K562 (cell line): Measurements from ENCODE around the gene NASP. TPM values are rescaled to one million over a fixed set of nuclear protein-coding genes. Genes with fewer than 3 reads are reported as not detected.

Experiments used
- ATAC-seq: fragments of 200-7000 bp; cut with Tn5 transposase; 3 replicates; pipeline ENCODE4 v1.9.1; 2020; ENCODE audit warnings: moderate library complexity
- BruUV-seq: library from RNA; stranded (reverse); fragments of 400-500 nt; replicated peaks from 2 replicates; lab custom pipeline; 2021; lab: Mats Ljungman, UMichigan
- CTCF ChIA-PET: fragments of 300-600 bp; formaldehyde crosslinking; extraction: SDS; loops from one replicate; lab custom pipeline; 2021; ENCODE audit warnings: low intra/inter-chr PET ratio; lab: Yijun Ruan, JAX
- POLR2A ChIA-PET: fragments of 300-600, 350-650 bp; sonication (Branson Sonifier 250); formaldehyde crosslinking; extraction: SDS; loops from one replicate; lab custom pipeline; 2021; ENCODE audit warnings: antibody characterized with exemption, inconsistent platforms; lab: Yijun Ruan, JAX
- DNase-seq, 4 experiments: peaks; one replicate each; pipeline versions ENCODE4 v3.0.0 to v3.0.0-alpha.2; 2011 to 2018; ENCODE audit warnings: low spot score in 3 of 4, mixed read lengths in 3 of 4; ENCODE audit errors: extremely low read depth in 1 of 4
- FAIRE-seq: peaks from 2 replicates; lab custom pipeline; 2011; peaks lifted over from hg19 to GRCh38; lab: Jason Lieb, UNC
- H2AFZ ChIP-seq: 2 replicates; pipeline ENCODE4 v1.6.0; 2011; ENCODE audit warnings: low read depth, low read length, control low read depth, inconsistent platforms
- H3K27ac ChIP-seq: fragments of 200-600 bp; 3 replicates; pipeline ENCODE4 v1.8.0; 2011; ENCODE audit warnings: low read depth, mild to moderate bottlenecking, control low read depth, inconsistent platforms, low read length, moderate library complexity, mixed read lengths; ENCODE audit errors: extremely low read depth
- H3K27me3 ChIP-seq, 2 experiments: fragments of 300-600 bp in 1 of 2; 2 replicates in 1 of 2; 3 replicates in 1 of 2; pipeline versions ENCODE4 v1.6.0 to v1.8.0; 2011; ENCODE audit warnings: inconsistent platforms in 2 of 2, low read length in 2 of 2, mild to moderate bottlenecking in 1 of 2, mixed read lengths in 1 of 2, moderate library complexity in 1 of 2; ENCODE audit not compliant: control insufficient read depth in 2 of 2, insufficient read depth in 2 of 2
- H3K36me3 ChIP-seq: fragments of 300-600 bp; 3 replicates; pipeline ENCODE4 v1.8.0; 2011; ENCODE audit warnings: mild to moderate bottlenecking, low read length, inconsistent platforms; ENCODE audit not compliant: control insufficient read depth, insufficient read depth
- H3K4me1 ChIP-seq, 2 experiments: fragments of 200-600 bp in 1 of 2; replicated peaks in 1 of 2; 2 replicates in 1 of 2; 3 replicates in 1 of 2; pipeline versions ENCODE4 v1.5.1 to v1.8.0; 2011; ENCODE audit warnings: inconsistent platforms in 2 of 2, low read length in 2 of 2, mild to moderate bottlenecking in 1 of 2, mixed read lengths in 1 of 2, moderate library complexity in 1 of 2; ENCODE audit not compliant: control insufficient read depth in 2 of 2, insufficient read depth in 2 of 2
- H3K4me2 ChIP-seq: 2 replicates; pipeline ENCODE4 v1.6.1; 2011; ENCODE audit warnings: low read length, control low read depth, inconsistent platforms, mixed read lengths; ENCODE audit not compliant: insufficient read depth
- H3K4me3 ChIP-seq: fragments of 200-600 bp; sonication (generic), shearing (Covaris generic); 2 replicates; pipeline ENCODE4 v1.5.1; 2016; ENCODE audit warnings: control low read depth, inconsistent platforms
- H3K79me2 ChIP-seq: fragments of 200-600 bp; 3 replicates; pipeline ENCODE4 v1.8.0; 2011; ENCODE audit warnings: low read length, inconsistent platforms; ENCODE audit not compliant: control insufficient read depth, insufficient read depth
- H3K9ac ChIP-seq, 2 experiments: 2 replicates each; pipeline versions ENCODE4 v1.6.0 to v1.6.1; 2011; ENCODE audit warnings: low read depth in 2 of 2, low read length in 2 of 2, control low read depth in 1 of 2, inconsistent platforms in 1 of 2, mild to moderate bottlenecking in 1 of 2, mixed read lengths in 1 of 2; ENCODE audit not compliant: insufficient read depth in 1 of 2
- H3K9me1 ChIP-seq: one replicate; pipeline ENCODE4 v1.6.0; 2011; ENCODE audit warnings: inconsistent platforms, mild to moderate bottlenecking, low read length, moderate library complexity; ENCODE audit not compliant: control insufficient read depth, insufficient read depth
- H3K9me3 ChIP-seq: replicated peaks from 2 replicates; pipeline ENCODE4 v1.5.1; 2011; ENCODE audit warnings: low read depth, low read length, inconsistent platforms; ENCODE audit not compliant: control insufficient read depth, insufficient read depth
- H4K20me1 ChIP-seq: replicated peaks from 2 replicates; pipeline ENCODE4 v1.6.1; 2011; ENCODE audit warnings: low read length, inconsistent platforms, mixed read lengths; ENCODE audit not compliant: control insufficient read depth, insufficient read depth
- ASH1L ChIP-seq: fragments of 450-650 bp; IDR thresholded peaks from 2 replicates; pipeline ENCODE4 v1.6.1; 2018; ENCODE audit warnings: borderline replicate concordance, mild to moderate bottlenecking, low read depth; ENCODE audit not compliant: partially characterized antibody
- CCNT2 ChIP-seq: IDR thresholded peaks from 2 replicates; pipeline ENCODE4 v1.6.1; 2011; ENCODE audit warnings: borderline replicate concordance, low read depth, mild to moderate bottlenecking, moderate library complexity, mixed read lengths, low read length; ENCODE audit not compliant: insufficient read length; ENCODE audit errors: extremely low read depth
- ELF4 ChIP-seq: fragments of 450-650 bp; formaldehyde crosslinking; IDR thresholded peaks from 2 replicates; pipeline ENCODE4 v1.4.0; 2022; ENCODE audit warnings: missing genetic modification characterization
- FOXK2 ChIP-seq, 2 experiments: fragments of 450-650 bp; IDR thresholded peaks in 1 of 2; conservative IDR thresholded peaks in 1 of 2; 2 replicates each; pipeline ENCODE4 v1.6.1; 2016; ENCODE audit warnings: low read depth in 2 of 2, mild to moderate bottlenecking in 1 of 2
- NBN ChIP-seq: fragments of 450-650 bp; IDR thresholded peaks from 2 replicates; pipeline ENCODE4 v1.6.1; 2016; ENCODE audit warnings: low read depth, mild to moderate bottlenecking
- OTX1 ChIP-seq: fragments of 450-650 bp; formaldehyde crosslinking; IDR thresholded peaks from 2 replicates; pipeline ENCODE4 v1.4.0; 2022; ENCODE audit warnings: mild to moderate bottlenecking
- ZBTB5 ChIP-seq: fragments of 450-650 bp; IDR thresholded peaks from 2 replicates; pipeline ENCODE4 v1.6.1; 2017; ENCODE audit warnings: antibody characterized with exemption
- ZEB2 ChIP-seq: fragments of 450-650 bp; IDR thresholded peaks from 2 replicates; pipeline ENCODE4 v1.6.1; 2016
- WGBS: fragments of 100-300 bp; shearing (Covaris generic); methylation state at CpG from one replicate; pipeline ENCODE4 v1.1.6; 2016; ENCODE audit warnings: low coverage, mixed read lengths; ENCODE audit not compliant: insufficient coverage; ENCODE audit errors: missing lambda C conversion rate; 5-methylcytosine and 5-hydroxymethylcytosine counted together
- in situ Hi-C: fragments of 300-500 bp; cut with MboI; formaldehyde crosslinking; loops from 4 replicates; pipeline ENCODE4 v1.15.0; 2018; ENCODE audit warnings: inconsistent platforms, mixed read lengths
- intact Hi-C: fragments of 100-400 bp; cut with micrococcal nuclease; formaldehyde crosslinking; loops from 2 replicates; pipeline ENCODE4 v1.14.2; 2022
- polyA plus RNA-seq, 8 experiments: library from polyadenylated mRNA; depleted of rRNA in 4 of 8; stranded (reverse) in 5 of 8; unstranded in 3 of 8; fragments of >200 nt; fragmentation: Nextera tagmentation in 2 of 8; fragmentation: Illumina TruSeq in 1 of 8; extraction: Ambion mirVana in 2 of 8; extraction: Trizol in 1 of 8; gene quantifications; 2 replicates each; pipeline versions ENCODE4 v1.2.1 to v1.2.3, GENCODE V29; 2011 to 2014; ENCODE audit warnings: inconsistent platforms in 1 of 8, missing spikeins in 1 of 8
- total RNA-seq, 7 experiments: library from RNA; depleted of rRNA in 6 of 7; stranded (reverse); fragments of >200 nt in 6 of 7; fragmentation: Illumina TruSeq in 2 of 7; extraction: Trizol in 2 of 7; gene quantifications; 2 replicates each; pipeline versions ENCODE4 v1.2.1 to v1.2.3, GENCODE V29; 2011 to 2021; ENCODE audit warnings: low replicate concordance in 1 of 7

NASP gene
- total and polyA plus RNA-seq, 9 of the 15 experiments (the other 6 are each of a cell fraction or from before 2014, with no cell fraction given), result 199 to 578 (median 419) TPM

- H4K20me1 ChIP-seq, result no peaks in the 10 kb centered on the region
- ChIA-PET POLR2A (interaction anchor here (0.6 kb wide), 1 partner anchor 249 kb away, joined by 3 read pairs; no protein-coding TSS in a partner anchor), CTCF (no interaction called here)
- H3K9me1 ChIP-seq, result no peaks in the 10 kb centered on the region
- H3K9ac ChIP-seq, result no peak overlapping the region
- FAIRE-seq (no peak), ATAC-seq (no peak), DNase-seq (no peak)
- H3K79me2 ChIP-seq, result no peaks in the 10 kb centered on the region; the same call in 2 of the 3 replicates
- no peaks in the 10 kb centered on the region for H3K27me3 ChIP-seq
- 100% methylated on average over 1 of the region's 1 CpG for WGBS
- H2AFZ ChIP-seq, result no peak overlapping the region
- intact Hi-C loops (no loop called here), in situ Hi-C loops (loop anchor here (25.0 kb wide), 1 partner anchor 547 kb away; the partner anchor contains the start of genes P3R3URF, POMGNT1 and TSPAN1)
- H3K27ac ChIP-seq, result no peak overlapping the region
- H3K9me3 ChIP-seq, result no peaks in the 10 kb centered on the region
- BruUV-seq, result no TSS peak
- H3K4me1 ChIP-seq, result no peaks in the 10 kb centered on the region
- peaks cover 90% of the 10 kb centered on the region for H3K36me3 ChIP-seq
- TF ChIP-seq ZEB2, result no peak
- TF ChIP-seq ASH1L, result no peak
- no peak for TF ChIP-seq OTX1 (CRISPR knock-in tag)
- TF ChIP-seq CCNT2, result no peak
- TF ChIP-seq NBN, result no peak
- H3K4me3 ChIP-seq, result no peak overlapping the region
- H3K4me2 ChIP-seq, result no peak overlapping the region
Observed at GRCh38 chr1:45640293-45640692, 56.5 kb downstream of the NASP start.

GRCh38 chr1:45643321-45643720 lies 59.5 kb downstream of the NASP start:
- POLR2A ChIA-PET, result interaction anchor here (0.7 to 5.4 kb wide), 3 partner anchors 8 to 282 kb away, joined by 3 to 35 read pairs (median 3); no protein-coding TSS in a partner anchor
- in situ Hi-C loops, result loop anchor here (25.0 kb wide), 1 partner anchor 544 kb away; the partner anchor contains the start of genes P3R3URF, POMGNT1 and TSPAN1
- no peaks in the 10 kb centered on the region; the same call in 1 of the 3 replicates for H3K79me2 ChIP-seq
- CTCF ChIA-PET, result no interaction called here
- 74% methylated on average over 5 of the region's 5 CpGs for WGBS
- H3K9me1 ChIP-seq, result no peaks in the 10 kb centered on the region
- ATAC-seq (no peak), DNase-seq (no peak), FAIRE-seq (no peak)
- H3K9ac ChIP-seq, result no peak overlapping the region
- no peaks in the 10 kb centered on the region for H3K9me3 ChIP-seq
- BruUV-seq, result no TSS peak
- no peaks in the 10 kb centered on the region for H3K27me3 ChIP-seq
- no peak overlapping the region for H3K27ac ChIP-seq
- no peaks in the 10 kb centered on the region for H4K20me1 ChIP-seq
- H3K4me3 ChIP-seq, result no peak overlapping the region
- no peaks in the 10 kb centered on the region for H3K4me1 ChIP-seq
- no peak overlapping the region for H3K4me2 ChIP-seq
- intact Hi-C loops, result no loop called here
- no peak overlapping the region for H2AFZ ChIP-seq
- peaks cover 83% of the 10 kb centered on the region for H3K36me3 ChIP-seq
- TF ChIP-seq ELF4 (CRISPR knock-in tag), result no peak
- no peak for TF ChIP-seq ZBTB5
- TF ChIP-seq FOXK2 (conservative IDR thresholded peaks at IDR 0.05 in 1 of 2, IDR thresholded peaks at IDR 0.05 in 1 of 2; ENCODE audit: low read depth in 2 of 2), result no peak
- TF ChIP-seq, all 486 proteins: peak for 0
